Mesendoderm (in vitro differentiated cells): ENCODE results near the gene FKBP1A.

Experiments used
- DNase-seq: peaks from one replicate; pipeline ENCODE4 v3.0.0; 2013
- H2AK5ac ChIP-seq: 2 replicates; pipeline ENCODE4 v1.6.1; 2013; ENCODE audit warnings: low read length, inconsistent platforms
- H2BK120ac ChIP-seq: 2 replicates; pipeline ENCODE4 v1.6.1; 2013; ENCODE audit warnings: low read depth, mild to moderate bottlenecking, low read length, moderate library complexity, mixed read lengths
- H2BK15ac ChIP-seq: replicated peaks from 2 replicates; pipeline ENCODE4 v1.6.1; 2013; ENCODE audit warnings: low read depth, mild to moderate bottlenecking, moderate library complexity
- H2BK5ac ChIP-seq: 2 replicates; pipeline ENCODE4 v1.6.1; 2013; ENCODE audit warnings: low read length, inconsistent platforms
- H3K18ac ChIP-seq: 2 replicates; pipeline ENCODE4 v1.6.1; 2013; ENCODE audit warnings: mild to moderate bottlenecking, low read length, mixed read lengths
- H3K23ac ChIP-seq: one replicate; pipeline ENCODE4 v1.6.1; 2013; ENCODE audit warnings: low read length
- H3K27ac ChIP-seq: 2 replicates; pipeline ENCODE4 v1.5.1; 2013; ENCODE audit warnings: low read depth, mild to moderate bottlenecking, inconsistent platforms, low read length, moderate library complexity
- H3K27me3 ChIP-seq: 2 replicates; pipeline ENCODE4 v1.6.1; 2013; ENCODE audit warnings: low read length, control low read depth, mild to moderate bottlenecking, inconsistent platforms; ENCODE audit not compliant: insufficient read depth, poor library complexity
- H3K36me3 ChIP-seq: 2 replicates; pipeline ENCODE4 v1.6.1; 2013; ENCODE audit warnings: low read length, inconsistent platforms; ENCODE audit not compliant: control insufficient read depth, insufficient read depth
- H3K4ac ChIP-seq: one replicate; pipeline ENCODE4 v1.6.1; 2013; ENCODE audit warnings: low read depth, mild to moderate bottlenecking, low read length, moderate library complexity
- H3K4me1 ChIP-seq: 2 replicates; pipeline ENCODE4 v1.6.1; 2013; ENCODE audit warnings: low read depth, low read length, inconsistent platforms; ENCODE audit not compliant: control insufficient read depth
- H3K4me2 ChIP-seq: 2 replicates; pipeline ENCODE4 v1.6.1; 2013; ENCODE audit warnings: low read length
- H3K4me3 ChIP-seq: 2 replicates; pipeline ENCODE4 v1.5.1; 2013; ENCODE audit warnings: mild to moderate bottlenecking, low read length
- H3K56ac ChIP-seq: one replicate; pipeline ENCODE4 v1.6.1; 2013; ENCODE audit warnings: low read length
- H3K79me1 ChIP-seq: 2 replicates; pipeline ENCODE4 v1.6.1; 2013; ENCODE audit warnings: low read length, inconsistent platforms
- H3K79me2 ChIP-seq: 2 replicates; pipeline ENCODE4 v1.6.1; 2013; ENCODE audit warnings: mild to moderate bottlenecking, low read length; ENCODE audit not compliant: control insufficient read depth, insufficient read depth
- H3K9ac ChIP-seq: 2 replicates; pipeline ENCODE4 v1.6.1; 2013; ENCODE audit warnings: low read length, inconsistent platforms
- H4K5ac ChIP-seq: one replicate; pipeline ENCODE4 v1.6.1; 2013; ENCODE audit warnings: low read length
- H4K8ac ChIP-seq: one replicate; pipeline ENCODE4 v1.6.1; 2013; ENCODE audit warnings: low read depth, mild to moderate bottlenecking, control low read depth, low read length, moderate library complexity
- WGBS: extraction: QIAGEN DNeasy Blood & Tissue Kit; methylation state at CpG from one replicate; pipeline ENCODE4 v1.1.7; 2013; ENCODE audit warnings: low lambda C conversion rate, missing lambda C conversion rate; ENCODE audit not compliant: insufficient coverage; ENCODE audit errors: extremely low coverage; 5-methylcytosine and 5-hydroxymethylcytosine counted together

Gene FKBP1A

DNA sequence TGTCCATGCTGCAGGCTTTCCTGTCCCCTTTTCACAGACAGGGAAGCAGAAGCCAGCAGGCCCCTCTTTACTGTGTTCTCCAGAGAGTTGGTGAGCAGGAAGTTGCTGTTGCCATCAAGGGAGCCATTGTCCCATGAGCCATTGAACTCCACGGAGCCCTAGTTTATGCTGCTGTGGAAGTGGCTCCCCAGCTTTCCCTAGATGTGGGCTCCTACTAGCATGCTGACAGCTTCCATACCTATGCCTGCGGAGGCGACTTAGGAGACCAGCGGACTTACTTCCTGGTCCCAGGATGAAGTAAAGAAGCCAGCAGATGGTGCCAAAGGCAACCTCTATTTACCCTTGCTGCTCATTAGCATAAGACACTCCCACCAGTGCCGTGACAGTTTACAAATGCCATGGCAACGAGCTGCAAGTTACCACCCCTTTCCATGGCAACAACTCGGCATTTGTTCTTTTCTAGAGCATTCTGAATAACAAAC, 30.8 kb upstream of the FKBP1A start:
- Histone ChIP-seq H3K4me3 (no peak overlapping the region), H2AK5ac (no peak overlapping the region), H3K36me3 (no peaks in the 10 kb centered on the region), H3K56ac (peak overlapping the region; percentile 12), H3K4me1 (peaks cover 8% of the 10 kb centered on the region), H4K5ac (no peak overlapping the region), H2BK5ac (no peak overlapping the region), H3K4ac (no peak overlapping the region), H3K18ac (no peak overlapping the region), H3K79me2 (no peaks in the 10 kb centered on the region), H3K9ac (no peak overlapping the region), H2BK120ac (no peak overlapping the region), H3K27me3 (no peaks in the 10 kb centered on the region), H3K79me1 (no peaks in the 10 kb centered on the region), H3K4me2 (no peak overlapping the region), H3K27ac (no peak overlapping the region), H3K23ac (no peak overlapping the region), H2BK15ac (no peak overlapping the region), H4K8ac (no peak overlapping the region)
- peak; percentile 99 for DNase-seq
- WGBS, result no CpG with 5 or more reads among the region's 7 CpGs

- no CpG with 5 or more reads among the region's 6 CpGs for WGBS
- no peak overlapping the region for H3K4me3 ChIP-seq
- H2AK5ac ChIP-seq, result no peak overlapping the region
- no peaks in the 10 kb centered on the region for H3K27me3 ChIP-seq
- no peak overlapping the region for H2BK5ac ChIP-seq
- no peak overlapping the region for H3K4me2 ChIP-seq
- no peak overlapping the region for H3K9ac ChIP-seq
- DNase-seq, result no peak
- no peak overlapping the region for H4K8ac ChIP-seq
- no peaks in the 10 kb centered on the region for H3K36me3 ChIP-seq
- H3K18ac ChIP-seq, result no peak overlapping the region
- no peak overlapping the region for H3K4ac ChIP-seq
- no peak overlapping the region for H2BK120ac ChIP-seq
- no peak overlapping the region for H4K5ac ChIP-seq
- peaks cover 8% of the 10 kb centered on the region for H3K4me1 ChIP-seq
- no peak overlapping the region for H2BK15ac ChIP-seq
- H3K23ac ChIP-seq, result no peak overlapping the region
- H3K56ac ChIP-seq, result peak overlapping the region; percentile 12
- H3K79me2 ChIP-seq, result no peaks in the 10 kb centered on the region
- no peaks in the 10 kb centered on the region for H3K79me1 ChIP-seq
- no peak overlapping the region for H3K27ac ChIP-seq
Observed at GRCh38 chr20:1423206-1423605, 30.4 kb upstream of the FKBP1A start.

DNA sequence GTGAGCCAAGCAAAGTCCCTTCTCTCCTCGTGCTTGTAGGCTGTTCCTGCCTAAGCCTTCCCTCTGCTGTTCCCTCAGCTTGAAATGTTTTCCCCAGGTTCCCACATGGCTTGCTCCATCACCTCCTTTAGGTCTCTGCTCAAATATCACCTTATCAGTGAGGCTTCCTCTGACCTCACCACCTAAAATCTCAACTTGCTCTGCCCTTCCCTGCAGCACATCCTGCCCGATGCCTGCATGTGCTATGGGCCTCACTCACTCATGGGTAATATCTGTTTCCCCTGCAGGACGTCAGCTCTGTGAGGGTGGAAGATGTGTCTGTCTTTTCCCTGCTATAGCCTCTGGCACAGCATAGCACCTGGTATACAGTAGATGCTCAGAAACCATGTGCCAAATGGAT, 29.9 kb upstream of the FKBP1A start:
- H3K23ac ChIP-seq, result no peak overlapping the region
- H3K4ac ChIP-seq, result no peak overlapping the region
- H3K56ac ChIP-seq, result no peak overlapping the region
- DNase-seq, result peak; percentile 90
- no peak overlapping the region for H3K9ac ChIP-seq
- H3K4me1 ChIP-seq, result peaks cover 5% of the 10 kb centered on the region
- no peaks in the 10 kb centered on the region for H3K36me3 ChIP-seq
- H4K8ac ChIP-seq, result no peak overlapping the region
- H3K27ac ChIP-seq, result no peak overlapping the region
- no CpG with 5 or more reads among the region's 3 CpGs for WGBS
- H3K18ac ChIP-seq, result no peak overlapping the region
- no peak overlapping the region for H2BK5ac ChIP-seq
- H3K4me2 ChIP-seq, result no peak overlapping the region
- H3K27me3 ChIP-seq, result no peaks in the 10 kb centered on the region
- no peaks in the 10 kb centered on the region for H3K79me1 ChIP-seq
- no peak overlapping the region for H4K5ac ChIP-seq
- no peak overlapping the region for H3K4me3 ChIP-seq
- no peak overlapping the region for H2BK120ac ChIP-seq
- H2BK15ac ChIP-seq, result no peak overlapping the region
- H2AK5ac ChIP-seq, result no peak overlapping the region
- H3K79me2 ChIP-seq, result no peaks in the 10 kb centered on the region

DNA sequence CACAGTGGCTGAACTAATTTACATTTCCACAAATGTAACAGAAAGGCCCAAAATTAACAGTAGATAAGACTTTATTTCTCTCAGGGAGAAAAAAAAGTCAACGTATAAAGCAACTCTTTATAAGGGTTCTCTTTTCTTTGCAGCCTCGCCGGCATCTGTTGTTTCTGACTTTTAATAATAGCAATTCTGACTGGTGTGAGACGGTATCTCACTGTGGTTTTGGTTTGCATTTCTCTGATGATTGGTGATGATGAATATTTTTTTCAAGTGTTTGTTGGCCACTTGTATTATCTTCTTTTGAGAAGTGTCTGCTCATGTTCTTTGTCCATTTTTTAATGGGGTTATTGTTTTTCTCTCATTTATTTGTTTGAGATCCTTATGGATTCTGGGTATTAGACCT, 27.2 kb upstream of the FKBP1A start:
- H3K27me3 ChIP-seq, result no peaks in the 10 kb centered on the region
- no peak overlapping the region for H3K23ac ChIP-seq
- H3K36me3 ChIP-seq, result no peaks in the 10 kb centered on the region
- DNase-seq, result no peak
- no peak overlapping the region for H4K5ac ChIP-seq
- H3K27ac ChIP-seq, result no peak overlapping the region
- H3K4me3 ChIP-seq, result no peak overlapping the region
- no peaks in the 10 kb centered on the region for H3K4me1 ChIP-seq
- H3K79me2 ChIP-seq, result no peaks in the 10 kb centered on the region
- H3K9ac ChIP-seq, result no peak overlapping the region
- no peak overlapping the region for H2BK120ac ChIP-seq
- no peak overlapping the region for H4K8ac ChIP-seq
- no peaks in the 10 kb centered on the region for H3K79me1 ChIP-seq
- no peak overlapping the region for H3K4ac ChIP-seq
- H2BK15ac ChIP-seq, result no peak overlapping the region
- H3K56ac ChIP-seq, result no peak overlapping the region
- no peak overlapping the region for H2AK5ac ChIP-seq
- no peak overlapping the region for H3K18ac ChIP-seq
- no CpG with 5 or more reads among the region's 4 CpGs for WGBS
- no peak overlapping the region for H3K4me2 ChIP-seq
- H2BK5ac ChIP-seq, result no peak overlapping the region

DNA sequence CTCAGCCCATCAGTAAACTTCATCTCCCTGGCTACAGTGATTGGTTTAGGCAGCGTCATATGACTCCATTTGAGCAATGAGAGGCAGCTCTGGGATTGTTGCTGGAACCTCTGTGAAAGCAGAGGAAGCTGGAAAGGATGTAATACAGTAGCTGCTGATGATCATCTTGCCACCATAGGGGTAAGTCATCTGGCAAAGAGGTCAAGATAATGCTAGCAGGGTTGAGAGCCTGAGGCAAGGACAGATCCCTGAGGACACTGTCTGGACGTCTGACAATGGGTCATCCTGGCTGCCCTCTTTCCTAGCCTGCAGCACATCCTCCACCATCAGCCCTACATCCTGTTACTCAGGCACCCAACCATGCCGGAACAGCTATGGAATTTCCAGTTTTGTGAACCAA, 25.5 kb upstream of the FKBP1A start:
- H3K4me2 ChIP-seq, result no peak overlapping the region
- H4K8ac ChIP-seq, result no peak overlapping the region
- H3K4me1 ChIP-seq, result no peaks in the 10 kb centered on the region
- H3K23ac ChIP-seq, result no peak overlapping the region
- H3K79me1 ChIP-seq, result no peaks in the 10 kb centered on the region
- H3K27me3 ChIP-seq, result no peaks in the 10 kb centered on the region
- H2BK15ac ChIP-seq, result no peak overlapping the region
- H2BK120ac ChIP-seq, result no peak overlapping the region
- no peak for DNase-seq
- H3K36me3 ChIP-seq, result no peaks in the 10 kb centered on the region
- H2AK5ac ChIP-seq, result no peak overlapping the region
- WGBS, result no CpG with 5 or more reads among the region's 3 CpGs
- H2BK5ac ChIP-seq, result no peak overlapping the region
- no peak overlapping the region for H3K4ac ChIP-seq
- no peak overlapping the region for H3K9ac ChIP-seq
- no peak overlapping the region for H3K18ac ChIP-seq
- no peak overlapping the region for H3K27ac ChIP-seq
- H3K79me2 ChIP-seq, result no peaks in the 10 kb centered on the region
- no peak overlapping the region for H3K56ac ChIP-seq
- no peak overlapping the region for H4K5ac ChIP-seq
- H3K4me3 ChIP-seq, result no peak overlapping the region

DNA sequence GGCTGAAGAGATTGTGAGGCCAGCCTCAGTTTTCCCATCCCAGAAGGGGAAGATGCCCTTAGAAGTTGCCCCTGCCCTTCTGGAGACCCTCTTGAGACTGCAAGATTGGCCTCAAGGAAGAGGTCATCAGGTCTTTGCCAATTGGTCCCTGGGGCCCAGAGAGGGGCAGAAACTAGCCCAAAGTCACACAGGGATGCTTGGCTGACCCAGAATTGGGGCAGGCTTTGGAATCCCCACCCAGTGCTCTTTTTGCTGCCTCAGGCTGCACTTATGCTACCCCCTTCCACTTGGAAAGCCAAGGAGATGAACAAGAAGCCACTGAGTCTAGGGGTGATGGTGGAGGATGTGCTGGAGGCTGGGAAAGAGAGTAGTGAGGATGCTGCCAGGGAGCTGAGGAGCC, 24.9 kb upstream of the FKBP1A start:
- H2AK5ac ChIP-seq, result no peak overlapping the region

More for the DNA sequence above, 24.9 kb upstream of the FKBP1A start:
- no peak overlapping the region for H3K27ac ChIP-seq
- H3K4me3 ChIP-seq, result no peak overlapping the region
- H3K79me1 ChIP-seq, result no peaks in the 10 kb centered on the region
- H3K27me3 ChIP-seq, result no peaks in the 10 kb centered on the region
- no peak overlapping the region for H3K9ac ChIP-seq
- H2BK5ac ChIP-seq, result no peak overlapping the region
- no peak overlapping the region for H3K18ac ChIP-seq
- H2BK120ac ChIP-seq, result no peak overlapping the region
- H3K36me3 ChIP-seq, result no peaks in the 10 kb centered on the region
- no peaks in the 10 kb centered on the region for H3K4me1 ChIP-seq
- no peak overlapping the region for H3K23ac ChIP-seq
- H4K8ac ChIP-seq, result no peak overlapping the region
- no peak overlapping the region for H3K4me2 ChIP-seq
- no peaks in the 10 kb centered on the region for H3K79me2 ChIP-seq
- H3K56ac ChIP-seq, result no peak overlapping the region
- no peak overlapping the region for H2BK15ac ChIP-seq
- no peak for DNase-seq
- H4K5ac ChIP-seq, result no peak overlapping the region
- no peak overlapping the region for H3K4ac ChIP-seq
